ENCODE measurements around the gene KCNIP1.

Gene KCNIP1

DNA sequence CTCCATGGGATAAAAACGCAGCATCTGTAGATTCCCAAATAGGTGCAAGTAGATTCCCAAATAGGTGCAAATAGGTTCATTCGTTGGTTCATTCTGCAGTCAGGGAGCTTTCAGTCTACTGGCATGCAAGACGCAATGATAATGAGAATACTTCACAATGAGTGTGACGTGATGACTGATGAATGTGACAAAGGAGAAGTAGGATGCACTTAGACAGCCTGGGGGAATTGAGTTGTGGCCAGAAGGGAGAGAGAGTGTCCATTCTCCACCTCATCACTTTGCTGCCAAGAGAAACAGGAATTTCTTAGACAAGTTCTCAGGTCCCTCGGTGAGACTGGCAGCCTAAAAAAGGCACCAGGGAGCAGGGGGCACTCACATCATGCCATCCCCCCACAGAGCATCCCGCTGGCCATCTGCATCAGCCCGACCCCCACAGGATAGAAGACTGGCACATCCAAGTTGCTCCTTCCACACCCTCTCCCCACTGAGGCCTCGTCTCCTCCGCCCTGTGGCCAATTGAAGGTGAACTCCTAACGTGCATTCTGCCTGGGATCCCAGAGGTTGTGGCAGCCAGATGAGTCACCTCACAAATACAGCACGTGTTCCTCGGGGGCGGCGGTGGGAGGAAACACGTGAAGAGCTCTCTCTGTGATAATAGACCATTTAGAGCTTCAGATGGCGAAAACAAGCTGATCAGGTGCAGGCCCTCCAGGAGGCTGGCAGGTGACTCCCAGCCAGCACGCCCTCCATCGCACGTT is 19.9 kb upstream of the KCNIP1 start:
- Histone ChIP-seq H3K4me3 (replicated peaks; ENCODE audit: insufficient read depth, low read length) (no peak overlapping the region), H3K27ac (replicated peaks) (no peak overlapping the region), H3K27me3 (ENCODE audit: insufficient read depth, poor library complexity, severe bottlenecking) (peaks cover 7% of the 10 kb centered on the region)
- no peak for DNase-seq (ENCODE audit: low read depth in 1 of 2, low spot score in 1 of 2)
- TF ChIP-seq SPI1 (IDR thresholded peaks at IDR 0.05; ENCODE audit: borderline replicate concordance, low read depth) (no peak), GABPA (IDR thresholded peaks at IDR 0.05; ENCODE audit: low read depth) (no peak), POLR2AphosphoS5 (IDR thresholded peaks at IDR 0.05; ENCODE audit: low read depth) (no peak)
- TF ChIP-seq, protein P1, sequence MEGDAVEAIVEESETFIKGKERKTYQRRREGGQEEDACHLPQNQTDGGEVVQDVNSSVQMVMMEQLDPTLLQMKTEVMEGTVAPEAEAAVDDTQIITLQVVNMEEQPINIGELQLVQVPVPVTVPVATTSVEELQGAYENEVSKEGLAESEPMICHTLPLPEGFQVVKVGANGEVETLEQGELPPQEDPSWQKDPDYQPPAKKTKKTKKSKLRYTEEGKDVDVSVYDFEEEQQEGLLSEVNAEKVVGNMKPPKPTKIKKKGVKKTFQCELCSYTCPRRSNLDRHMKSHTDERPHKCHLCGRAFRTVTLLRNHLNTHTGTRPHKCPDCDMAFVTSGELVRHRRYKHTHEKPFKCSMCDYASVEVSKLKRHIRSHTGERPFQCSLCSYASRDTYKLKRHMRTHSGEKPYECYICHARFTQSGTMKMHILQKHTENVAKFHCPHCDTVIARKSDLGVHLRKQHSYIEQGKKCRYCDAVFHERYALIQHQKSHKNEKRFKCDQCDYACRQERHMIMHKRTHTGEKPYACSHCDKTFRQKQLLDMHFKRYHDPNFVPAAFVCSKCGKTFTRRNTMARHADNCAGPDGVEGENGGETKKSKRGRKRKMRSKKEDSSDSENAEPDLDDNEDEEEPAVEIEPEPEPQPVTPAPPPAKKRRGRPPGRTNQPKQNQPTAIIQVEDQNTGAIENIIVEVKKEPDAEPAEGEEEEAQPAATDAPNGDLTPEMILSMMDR (IDR thresholded peaks at IDR 0.05; ENCODE audit: insufficient read depth, low read length) = no peak
- TF ChIP-seq, protein P2, sequence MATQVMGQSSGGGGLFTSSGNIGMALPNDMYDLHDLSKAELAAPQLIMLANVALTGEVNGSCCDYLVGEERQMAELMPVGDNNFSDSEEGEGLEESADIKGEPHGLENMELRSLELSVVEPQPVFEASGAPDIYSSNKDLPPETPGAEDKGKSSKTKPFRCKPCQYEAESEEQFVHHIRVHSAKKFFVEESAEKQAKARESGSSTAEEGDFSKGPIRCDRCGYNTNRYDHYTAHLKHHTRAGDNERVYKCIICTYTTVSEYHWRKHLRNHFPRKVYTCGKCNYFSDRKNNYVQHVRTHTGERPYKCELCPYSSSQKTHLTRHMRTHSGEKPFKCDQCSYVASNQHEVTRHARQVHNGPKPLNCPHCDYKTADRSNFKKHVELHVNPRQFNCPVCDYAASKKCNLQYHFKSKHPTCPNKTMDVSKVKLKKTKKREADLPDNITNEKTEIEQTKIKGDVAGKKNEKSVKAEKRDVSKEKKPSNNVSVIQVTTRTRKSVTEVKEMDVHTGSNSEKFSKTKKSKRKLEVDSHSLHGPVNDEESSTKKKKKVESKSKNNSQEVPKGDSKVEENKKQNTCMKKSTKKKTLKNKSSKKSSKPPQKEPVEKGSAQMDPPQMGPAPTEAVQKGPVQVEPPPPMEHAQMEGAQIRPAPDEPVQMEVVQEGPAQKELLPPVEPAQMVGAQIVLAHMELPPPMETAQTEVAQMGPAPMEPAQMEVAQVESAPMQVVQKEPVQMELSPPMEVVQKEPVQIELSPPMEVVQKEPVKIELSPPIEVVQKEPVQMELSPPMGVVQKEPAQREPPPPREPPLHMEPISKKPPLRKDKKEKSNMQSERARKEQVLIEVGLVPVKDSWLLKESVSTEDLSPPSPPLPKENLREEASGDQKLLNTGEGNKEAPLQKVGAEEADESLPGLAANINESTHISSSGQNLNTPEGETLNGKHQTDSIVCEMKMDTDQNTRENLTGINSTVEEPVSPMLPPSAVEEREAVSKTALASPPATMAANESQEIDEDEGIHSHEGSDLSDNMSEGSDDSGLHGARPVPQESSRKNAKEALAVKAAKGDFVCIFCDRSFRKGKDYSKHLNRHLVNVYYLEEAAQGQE (IDR thresholded peaks at IDR 0.05; ENCODE audit: insufficient replicate concordance, low read depth) = no peak

DNA sequence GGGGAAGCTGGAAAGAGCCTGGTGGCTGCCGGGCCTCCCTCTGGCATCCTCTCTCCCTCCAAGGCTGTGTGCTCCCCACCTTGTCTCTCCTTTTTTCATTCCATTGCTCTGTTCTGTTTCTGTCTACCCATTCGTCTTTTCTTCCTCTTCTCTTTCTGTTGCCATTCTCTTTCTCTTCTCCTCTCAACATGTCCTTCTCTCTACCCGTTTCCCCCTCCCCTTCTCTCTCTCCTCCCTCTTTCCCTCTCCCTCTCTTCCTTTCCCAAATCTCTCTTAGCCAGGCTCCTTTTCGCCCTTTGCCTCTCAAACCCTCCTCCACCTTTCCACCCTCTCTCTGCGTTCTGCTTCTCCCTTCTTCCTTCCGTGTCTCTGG is 19.4 kb upstream of the KCNIP1 start:
- no peak for DNase-seq (ENCODE audit: low read depth in 1 of 2, low spot score in 1 of 2)
- TF ChIP-seq GABPA (IDR thresholded peaks at IDR 0.05; ENCODE audit: low read depth) (no peak), POLR2AphosphoS5 (IDR thresholded peaks at IDR 0.05; ENCODE audit: low read depth) (no peak), SPI1 (IDR thresholded peaks at IDR 0.05; ENCODE audit: borderline replicate concordance, low read depth) (no peak)
- TF ChIP-seq, protein P2 (IDR thresholded peaks at IDR 0.05; ENCODE audit: insufficient replicate concordance, low read depth) = no peak
- TF ChIP-seq, protein P1 (IDR thresholded peaks at IDR 0.05; ENCODE audit: insufficient read depth, low read length) = no peak
- H3K27me3 ChIP-seq (ENCODE audit: insufficient read depth, poor library complexity, severe bottlenecking) = peaks cover 5% of the 10 kb centered on the region

DNA sequence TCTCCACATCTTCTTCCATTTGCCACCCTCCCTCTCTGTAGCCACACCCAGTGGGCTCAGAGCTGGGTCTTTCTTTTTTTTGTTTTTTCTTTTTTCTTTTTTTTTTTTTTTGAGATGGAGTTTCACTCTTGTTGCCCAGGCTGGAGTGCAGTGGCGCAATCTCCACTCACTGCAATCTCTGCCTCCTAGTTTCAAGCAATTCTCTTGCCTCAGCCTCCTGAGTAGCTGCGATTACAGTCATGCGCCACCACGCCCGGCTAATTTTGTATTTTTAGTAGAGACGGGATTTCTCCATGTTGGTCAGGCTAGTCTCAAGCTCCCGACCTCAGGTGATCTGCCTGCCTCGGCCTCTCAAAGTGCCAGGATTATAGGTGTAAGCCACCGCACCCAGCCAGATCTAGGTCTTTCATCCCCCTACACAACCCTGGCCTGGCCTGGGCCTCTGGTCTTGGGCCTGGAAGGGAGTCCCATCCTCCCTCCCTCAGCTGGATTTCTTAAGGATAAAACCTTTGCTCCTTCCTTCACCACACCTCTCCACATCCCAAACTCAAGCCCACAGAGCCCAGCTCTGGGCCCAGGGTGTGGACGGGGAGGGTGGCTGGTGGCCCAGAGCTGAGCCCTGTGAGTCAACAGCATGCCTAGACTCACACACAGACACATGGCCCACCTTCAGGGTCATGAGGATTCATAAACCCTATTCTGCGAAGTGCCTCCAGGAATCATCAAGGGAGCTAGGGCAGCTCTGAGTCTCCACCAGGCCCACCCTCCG is 18.8 kb upstream of the KCNIP1 start:
- H3K27ac ChIP-seq (replicated peaks) = no peak overlapping the region
- TF ChIP-seq, protein P2 (IDR thresholded peaks at IDR 0.05; ENCODE audit: insufficient replicate concordance, low read depth) = no peak
- TF ChIP-seq, protein P1 (IDR thresholded peaks at IDR 0.05; ENCODE audit: insufficient read depth, low read length) = no peak
- TF ChIP-seq GABPA (IDR thresholded peaks at IDR 0.05; ENCODE audit: low read depth) = no peak
- no peak for TF ChIP-seq SPI1 (IDR thresholded peaks at IDR 0.05; ENCODE audit: borderline replicate concordance, low read depth)
- TF ChIP-seq POLR2AphosphoS5 (IDR thresholded peaks at IDR 0.05; ENCODE audit: low read depth) = no peak
- peaks cover 4% of the 10 kb centered on the region for H3K27me3 ChIP-seq (ENCODE audit: insufficient read depth, poor library complexity, severe bottlenecking)
- no peak overlapping the region for H3K4me3 ChIP-seq (replicated peaks; ENCODE audit: insufficient read depth, low read length)
- no peak for DNase-seq (ENCODE audit: low read depth in 1 of 2, low spot score in 1 of 2)

More for the DNA sequence above, 19.4 kb upstream of the KCNIP1 start:
- Histone ChIP-seq H3K4me3 (replicated peaks; ENCODE audit: insufficient read depth, low read length) (no peak overlapping the region), H3K27ac (replicated peaks) (no peak overlapping the region)

Measured in HL-60 (cell line).